Activated naive CD8-positive, alpha-beta T cell treated with anti-CD3 and anti-CD28 coated beads, Interleukin-2, amount 10 ng/mL, durations not matched to agents 7 days and 5 days (primary cell): ENCODE measurements around the gene WDR93. TPM values are rescaled to one million over a fixed set of nuclear protein-coding genes. Genes with fewer than 3 reads are reported as not detected.
"Not testable (repeated sequence)": the region's sequence is repeated elsewhere in the genome, so short reads cannot be mapped to it uniquely, and the experiment has no call there.

Experiments used
- ATAC-seq: fragments of 150-1000 bp; cut with Tn5 transposase; one replicate; pipeline ENCODE4 v1.10.0; 2021; ENCODE audit warnings: low read depth, moderate library complexity
- POLR2A ChIA-PET: fragments of 350-600 bp; sonication (Branson Sonifier 250); formaldehyde crosslinking; loops from one replicate; lab custom pipeline; 2021; ENCODE audit warnings: antibody characterized with exemption; lab: Charles Lee
- DNase-seq: peaks from one replicate; pipeline ENCODE4 v3.0.0; 2021
- H3K27ac Mint-ChIP-seq: one replicate; pipeline ENCODE4 v1.8.0; 2022; ENCODE audit warnings: mild to moderate bottlenecking, mixed read lengths
- H3K27me3 Mint-ChIP-seq: one replicate; pipeline ENCODE4 v1.8.0; 2022; ENCODE audit warnings: mild to moderate bottlenecking, moderate library complexity, mixed read lengths
- H3K36me3 Mint-ChIP-seq: one replicate; pipeline ENCODE4 v1.8.0; 2021; ENCODE audit warnings: mild to moderate bottlenecking, mixed read lengths
- H3K4me1 Mint-ChIP-seq: one replicate; pipeline ENCODE4 v1.8.0; 2021; ENCODE audit warnings: mixed read lengths
- H3K4me3 Mint-ChIP-seq: one replicate; pipeline ENCODE4 v1.8.0; 2022; ENCODE audit warnings: mild to moderate bottlenecking, moderate library complexity, mixed read lengths
- H3K9me3 Mint-ChIP-seq: one replicate; pipeline ENCODE4 v1.8.0; 2021; ENCODE audit warnings: mixed read lengths
- total RNA-seq, 2 experiments: library from RNA; stranded (reverse); gene quantifications; one replicate each; pipeline ENCODE4 v1.2.3, GENCODE V29; 2021

WDR93 gene
- total RNA-seq, 2 experiments from 2014 or later = not detected

GRCh38 chr15:89680282-89680873 is 10.2 kb upstream of the WDR93 start:
- H3K36me3 Mint-ChIP-seq = no peaks in the 10 kb centered on the region
- no peak overlapping the region for H3K4me3 Mint-ChIP-seq
- no peak overlapping the region for H3K27ac Mint-ChIP-seq
- DNase-seq (no peak), ATAC-seq (no peak)
- POLR2A ChIA-PET = no interaction called here
- no peaks in the 10 kb centered on the region for H3K4me1 Mint-ChIP-seq
- no peaks in the 10 kb centered on the region for H3K9me3 Mint-ChIP-seq
- H3K27me3 Mint-ChIP-seq = peaks cover 6% of the 10 kb centered on the region

GRCh38 chr15:89681146-89681545 is 9.5 kb upstream of the WDR93 start:
- DNase-seq (no peak), ATAC-seq (no peak)
- POLR2A ChIA-PET = no interaction called here
- Mint-ChIP-seq H3K27ac (no peak overlapping the region), H3K4me3 (no peak overlapping the region), H3K27me3 (peaks cover 6% of the 10 kb centered on the region), H3K4me1 (no peaks in the 10 kb centered on the region), H3K9me3 (no peaks in the 10 kb centered on the region), H3K36me3 (no peaks in the 10 kb centered on the region)

GRCh38 chr15:89685995-89686394 is 4.6 kb upstream of the WDR93 start:
- ATAC-seq (no peak), DNase-seq (no peak)
- POLR2A ChIA-PET = no interaction called here
- Mint-ChIP-seq H3K27me3 (peaks cover 3% of the 10 kb centered on the region), H3K4me3 (no peak overlapping the region), H3K27ac (no peak overlapping the region), H3K4me1 (peaks cover 11% of the 10 kb centered on the region), H3K36me3 (no peaks in the 10 kb centered on the region), H3K9me3 (no peaks in the 10 kb centered on the region)

GRCh38 chr15:89686522-89686921 is 4.1 kb upstream of the WDR93 start:
- Mint-ChIP-seq H3K9me3 (no peaks in the 10 kb centered on the region), H3K27me3 (peaks cover 3% of the 10 kb centered on the region), H3K27ac (no peak overlapping the region), H3K4me3 (no peak overlapping the region), H3K4me1 (peaks cover 13% of the 10 kb centered on the region), H3K36me3 (no peaks in the 10 kb centered on the region)
- ATAC-seq (no peak), DNase-seq (no peak)
- POLR2A ChIA-PET = no interaction called here

- Mint-ChIP-seq H3K4me1 (peaks cover 13% of the 10 kb centered on the region), H3K27ac (peak overlapping the region; percentile 85), H3K4me3 (peak overlapping the region; percentile 85), H3K27me3 (peaks cover 12% of the 10 kb centered on the region)
- ATAC-seq, POLR2A ChIA-PET, H3K36me3 Mint-ChIP-seq, DNase-seq, H3K9me3 Mint-ChIP-seq: not testable (repeated sequence)
These were observed 708 bp upstream of the WDR93 start for GRCh38 chr15:89689930-89690275.

DNA sequence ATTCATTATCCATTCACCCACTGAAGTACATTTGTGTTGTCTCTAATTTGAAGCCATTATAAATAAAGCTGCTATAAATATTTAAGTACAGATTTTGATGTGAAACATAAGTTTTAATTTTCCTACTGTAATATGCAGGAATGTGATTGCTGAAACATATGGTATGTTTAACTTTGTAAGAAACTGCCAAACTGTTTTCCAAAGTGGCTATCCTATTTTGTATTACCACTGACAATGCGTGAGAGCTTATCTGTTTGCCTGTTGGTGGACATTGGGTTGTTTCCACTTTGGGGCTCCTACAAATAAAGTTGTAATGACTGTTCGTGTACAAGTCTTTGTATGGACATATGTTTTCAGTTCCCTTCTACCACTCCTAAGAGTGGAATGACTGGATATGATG is 2.5 kb downstream of the WDR93 start:
- no peaks in the 10 kb centered on the region for H3K36me3 Mint-ChIP-seq
- ATAC-seq (no peak), DNase-seq (no peak)
- POLR2A ChIA-PET = no interaction called here
- H3K4me3 Mint-ChIP-seq = no peak overlapping the region
- peaks cover 21% of the 10 kb centered on the region for H3K27me3 Mint-ChIP-seq
- no peaks in the 10 kb centered on the region for H3K9me3 Mint-ChIP-seq
- no peak overlapping the region for H3K27ac Mint-ChIP-seq
- peaks cover 9% of the 10 kb centered on the region for H3K4me1 Mint-ChIP-seq

- no peak overlapping the region for H3K4me3 Mint-ChIP-seq
- peaks cover 9% of the 10 kb centered on the region for H3K4me1 Mint-ChIP-seq
- no peaks in the 10 kb centered on the region for H3K36me3 Mint-ChIP-seq
- H3K27ac Mint-ChIP-seq = no peak overlapping the region
- DNase-seq (no peak), ATAC-seq (no peak)
- POLR2A ChIA-PET = no interaction called here
- H3K27me3 Mint-ChIP-seq = peaks cover 25% of the 10 kb centered on the region
- H3K9me3 Mint-ChIP-seq = no peaks in the 10 kb centered on the region
These were observed 3.1 kb downstream of the WDR93 start for GRCh38 chr15:89693696-89694095.

DNA sequence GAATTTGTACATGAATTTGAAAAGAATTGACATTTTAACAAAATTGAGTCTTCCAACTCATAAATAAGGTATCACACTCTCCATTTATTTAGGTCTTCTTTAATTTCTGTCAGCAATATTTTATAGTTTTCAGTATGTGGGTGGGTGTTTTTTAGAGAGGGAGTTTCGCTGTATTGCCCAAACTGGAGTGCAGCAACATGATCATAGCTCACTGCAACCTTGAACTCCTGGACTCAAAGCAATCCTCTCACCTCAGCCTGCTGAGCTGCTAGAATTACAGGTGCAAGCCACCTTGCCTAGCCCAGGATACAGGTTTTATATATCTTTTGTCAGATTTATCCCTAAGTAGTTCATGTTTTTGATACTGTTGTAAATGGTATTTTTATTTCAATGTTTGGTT is 4.6 kb downstream of the WDR93 start:
- DNase-seq (no peak), ATAC-seq (no peak)
- no peaks in the 10 kb centered on the region for H3K36me3 Mint-ChIP-seq
- no peak overlapping the region for H3K4me3 Mint-ChIP-seq
- H3K4me1 Mint-ChIP-seq = peaks cover 4% of the 10 kb centered on the region
- H3K9me3 Mint-ChIP-seq = no peaks in the 10 kb centered on the region
- peaks cover 30% of the 10 kb centered on the region for H3K27me3 Mint-ChIP-seq
- no peak overlapping the region for H3K27ac Mint-ChIP-seq
- POLR2A ChIA-PET = no interaction called here

GRCh38 chr15:89704411-89704810 is 13.8 kb downstream of the WDR93 start:
- no peak for ATAC-seq
- Mint-ChIP-seq H3K27me3 (peaks cover 18% of the 10 kb centered on the region), H3K27ac (no peak overlapping the region), H3K9me3 (no peaks in the 10 kb centered on the region), H3K36me3 (no peaks in the 10 kb centered on the region), H3K4me1 (no peaks in the 10 kb centered on the region), H3K4me3 (no peak overlapping the region)
- DNase-seq = no peak
- POLR2A ChIA-PET = no interaction called here

DNA sequence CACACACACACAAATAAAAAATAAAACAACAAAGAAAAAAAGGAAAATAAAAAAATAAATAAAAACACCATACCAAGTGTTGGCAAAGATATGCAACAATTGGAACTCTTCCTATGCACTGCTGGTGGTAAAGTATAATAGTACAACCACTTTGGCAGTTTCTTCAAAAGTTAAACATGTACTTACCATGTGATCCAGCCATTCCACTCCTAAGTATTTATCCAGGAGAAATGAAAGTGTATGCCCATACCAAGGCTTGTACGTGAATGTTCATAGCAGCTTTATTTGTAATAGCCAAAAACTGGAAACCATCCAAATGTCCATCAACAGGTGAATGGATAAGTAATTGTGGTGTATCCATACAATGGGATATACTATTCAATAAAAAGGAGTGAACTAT is 17.0 kb downstream of the WDR93 start:
- POLR2A ChIA-PET = no interaction called here
- no peaks in the 10 kb centered on the region for H3K36me3 Mint-ChIP-seq
- no peak overlapping the region for H3K27ac Mint-ChIP-seq
- no peak overlapping the region for H3K4me3 Mint-ChIP-seq
- H3K9me3 Mint-ChIP-seq = peaks cover 1% of the 10 kb centered on the region
- peaks cover 21% of the 10 kb centered on the region for H3K27me3 Mint-ChIP-seq
- no peaks in the 10 kb centered on the region for H3K4me1 Mint-ChIP-seq
- DNase-seq (no peak), ATAC-seq (no peak)

DNA sequence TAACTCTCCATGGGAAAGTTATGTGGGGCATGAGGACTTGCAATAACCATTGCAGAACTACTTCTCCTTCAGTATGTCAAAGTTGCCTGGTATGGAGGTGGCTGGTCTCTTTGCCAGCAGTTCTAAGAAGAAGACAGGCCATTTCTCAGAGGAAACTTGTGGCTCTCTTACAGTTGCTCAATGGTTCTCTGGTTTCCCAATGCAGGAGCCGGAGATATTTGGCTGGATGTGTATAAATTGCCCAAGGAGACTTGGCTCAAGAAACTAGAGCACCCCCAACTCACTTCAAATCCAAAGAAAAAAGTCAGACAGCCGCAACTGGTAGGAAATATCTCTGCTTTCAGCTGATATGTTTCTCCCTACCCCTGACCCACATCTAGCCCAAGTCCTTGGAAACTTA is 24.2 kb downstream of the WDR93 start:
- no peaks in the 10 kb centered on the region for H3K36me3 Mint-ChIP-seq
- H3K27ac Mint-ChIP-seq = no peak overlapping the region
- no peak overlapping the region for H3K4me3 Mint-ChIP-seq
- peaks cover 28% of the 10 kb centered on the region for H3K27me3 Mint-ChIP-seq
- DNase-seq (no peak), ATAC-seq (no peak)
- H3K9me3 Mint-ChIP-seq = peaks cover 1% of the 10 kb centered on the region
- POLR2A ChIA-PET = no interaction called here
- no peaks in the 10 kb centered on the region for H3K4me1 Mint-ChIP-seq

DNA sequence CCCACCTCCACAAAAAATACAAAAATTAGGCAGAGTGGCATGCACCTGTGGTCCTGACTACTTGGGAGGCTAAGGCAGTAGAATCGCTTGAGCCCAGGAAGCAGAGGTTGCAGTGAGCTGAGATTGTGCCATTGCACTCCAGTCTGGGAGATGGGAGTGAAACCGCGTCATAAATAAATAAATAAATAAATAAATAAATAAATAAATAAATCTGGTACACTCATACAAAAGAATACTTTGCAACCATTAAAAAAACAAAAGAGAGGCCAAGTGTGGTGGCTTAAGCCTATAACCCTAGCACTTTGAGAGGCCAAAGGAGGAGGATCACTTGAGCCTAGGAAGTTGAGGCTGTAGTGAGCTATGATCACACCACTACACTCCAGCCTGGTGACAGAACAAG is 32.4 kb downstream of the WDR93 start:
- H3K36me3 Mint-ChIP-seq = no peaks in the 10 kb centered on the region

GRCh38 chr15:89724621-89725020 is 34.0 kb downstream of the WDR93 start:
- POLR2A ChIA-PET = no interaction called here
- DNase-seq (no peak), ATAC-seq (no peak)
- H3K36me3 Mint-ChIP-seq = no peaks in the 10 kb centered on the region
- no peak overlapping the region for H3K4me3 Mint-ChIP-seq
- H3K4me1 Mint-ChIP-seq = no peaks in the 10 kb centered on the region
- H3K27ac Mint-ChIP-seq = no peak overlapping the region
- no peaks in the 10 kb centered on the region for H3K9me3 Mint-ChIP-seq
- peaks cover 22% of the 10 kb centered on the region for H3K27me3 Mint-ChIP-seq

More for the DNA sequence above, 32.4 kb downstream of the WDR93 start:
- H3K9me3 Mint-ChIP-seq = no peaks in the 10 kb centered on the region
- POLR2A ChIA-PET = no interaction called here
- peaks cover 28% of the 10 kb centered on the region for H3K27me3 Mint-ChIP-seq
- DNase-seq = no peak
- ATAC-seq = no peak
- no peak overlapping the region for H3K4me3 Mint-ChIP-seq
- no peaks in the 10 kb centered on the region for H3K4me1 Mint-ChIP-seq
- H3K27ac Mint-ChIP-seq = no peak overlapping the region

- Mint-ChIP-seq H3K36me3 (no peaks in the 10 kb centered on the region), H3K9me3 (no peaks in the 10 kb centered on the region), H3K27ac (no peak overlapping the region), H3K4me3 (no peak overlapping the region), H3K27me3 (peaks cover 22% of the 10 kb centered on the region), H3K4me1 (no peaks in the 10 kb centered on the region)
- DNase-seq (no peak), ATAC-seq (no peak)
- POLR2A ChIA-PET = no interaction called here
These were observed 34.5 kb downstream of the WDR93 start for GRCh38 chr15:89725064-89725463.

DNA sequence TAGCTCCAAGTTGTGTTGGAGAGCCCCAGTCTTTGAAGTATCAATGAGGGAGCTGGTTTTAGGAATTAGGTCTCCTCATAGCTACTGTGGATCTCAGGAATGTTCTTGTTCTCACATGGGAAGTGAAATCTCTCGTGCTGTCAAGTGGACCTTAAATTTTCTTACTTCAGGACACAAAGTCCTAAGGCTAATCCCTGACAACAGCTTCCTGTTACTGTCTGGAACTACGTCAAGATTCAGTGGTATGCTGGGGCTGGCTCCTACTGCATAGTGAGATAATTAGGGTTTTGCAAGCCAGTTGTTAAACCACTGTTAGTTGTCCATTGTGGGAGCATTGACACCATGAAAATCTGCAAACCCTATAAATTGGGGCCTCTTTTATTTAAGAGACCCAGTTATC is 37.6 kb downstream of the WDR93 start:
- ATAC-seq = no peak
- Mint-ChIP-seq H3K9me3 (no peaks in the 10 kb centered on the region), H3K4me3 (no peak overlapping the region), H3K27ac (no peak overlapping the region), H3K36me3 (no peaks in the 10 kb centered on the region), H3K27me3 (peaks cover 16% of the 10 kb centered on the region), H3K4me1 (no peaks in the 10 kb centered on the region)
- no peak for DNase-seq
- POLR2A ChIA-PET = no interaction called here
